GM18951 (cell line): ENCODE results near the gene GSK3B.

Experiments
- POLR2A ChIP-seq: IDR thresholded peaks from 4 replicates; pipeline ENCODE4 v1.6.1; 2011; ENCODE audit warnings: mild to moderate bottlenecking; ENCODE audit not compliant: insufficient read length, insufficient read depth; ENCODE audit errors: extremely low read depth
- in situ Hi-C: fragments of 300-500 bp; cut with MboI; formaldehyde crosslinking; loops from one replicate; pipeline ENCODE4 v1.12.0; 2022; ENCODE audit warnings: low sequenced_read_pairs, mixed read lengths, inconsistent platforms; ENCODE audit not compliant: unreplicated experiment

Gene GSK3B

DNA sequence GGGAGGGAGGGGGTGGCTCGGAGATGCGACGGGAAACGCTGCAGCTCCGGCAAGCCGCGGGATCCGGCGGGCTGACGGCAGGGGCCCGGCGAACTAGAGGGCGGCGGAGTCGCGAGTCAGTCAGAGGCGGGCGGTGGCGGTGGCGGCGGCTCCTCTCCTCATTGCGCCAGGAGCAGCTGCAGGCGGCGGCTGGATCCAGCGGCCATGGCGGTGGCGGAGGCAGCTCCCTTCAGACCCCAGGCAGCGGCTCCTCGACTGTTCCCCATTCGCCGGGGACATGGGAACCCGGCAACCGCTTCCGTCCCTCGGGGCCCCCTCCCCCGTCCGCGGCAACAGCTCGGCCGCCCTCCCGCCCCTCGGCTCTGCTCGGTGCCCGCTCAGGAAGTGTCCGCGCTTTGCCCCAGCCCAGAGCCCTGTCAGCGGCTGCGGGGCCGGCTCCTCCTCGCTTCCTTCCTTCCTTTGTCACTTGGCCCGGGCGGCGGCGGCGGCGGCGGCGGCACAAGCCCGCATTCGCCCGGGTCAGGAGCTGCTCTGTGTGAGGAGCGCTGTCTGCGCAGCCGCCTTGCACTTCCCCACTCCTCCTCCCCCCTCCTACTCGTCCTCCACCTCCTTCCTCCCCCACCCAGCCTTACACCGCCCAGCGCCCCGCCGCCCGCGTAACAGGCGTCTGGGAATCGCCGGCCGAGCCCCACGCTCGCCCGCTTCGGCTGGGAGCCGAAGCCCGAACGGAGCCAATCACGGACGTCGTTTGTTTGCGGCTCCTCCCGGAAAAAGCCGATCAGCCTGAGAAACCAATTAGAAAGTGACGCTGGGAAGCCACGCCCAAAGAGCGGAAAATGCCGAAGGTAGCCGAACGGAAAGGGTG lies at the start of gene GSK3B:
Gene GSK3B (minus strand): TSS at position 537 of the 865 bp plus-strand sequence. CDS start 1,013 bp downstream, outside the sequence.
- in situ Hi-C loops, result no loop called here

DNA sequence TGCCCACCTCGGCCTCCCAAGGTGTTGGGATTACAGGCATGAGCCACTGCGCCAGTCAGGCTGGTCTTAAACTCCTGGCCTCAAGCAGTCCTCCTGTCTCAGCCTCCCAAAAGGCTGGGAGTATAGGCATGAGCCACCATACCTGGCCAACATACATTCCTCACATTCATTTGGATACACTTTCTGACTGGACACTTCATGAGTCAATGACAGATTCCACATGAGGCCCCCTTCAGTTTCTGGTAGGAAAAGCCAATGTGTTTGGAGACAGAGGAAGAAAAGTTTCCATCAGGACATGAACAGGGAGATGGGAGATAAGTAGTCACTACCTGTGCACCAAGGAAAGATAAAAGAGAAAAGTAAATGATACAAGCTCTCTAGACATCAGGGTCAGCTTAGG lies 49.4 kb upstream of the GSK3B start:
- no peak for TF ChIP-seq POLR2A
- in situ Hi-C loops, result no loop called here

More for the DNA sequence above, at the start of gene GSK3B:
- peak; percentile 84 for TF ChIP-seq POLR2A

DNA sequence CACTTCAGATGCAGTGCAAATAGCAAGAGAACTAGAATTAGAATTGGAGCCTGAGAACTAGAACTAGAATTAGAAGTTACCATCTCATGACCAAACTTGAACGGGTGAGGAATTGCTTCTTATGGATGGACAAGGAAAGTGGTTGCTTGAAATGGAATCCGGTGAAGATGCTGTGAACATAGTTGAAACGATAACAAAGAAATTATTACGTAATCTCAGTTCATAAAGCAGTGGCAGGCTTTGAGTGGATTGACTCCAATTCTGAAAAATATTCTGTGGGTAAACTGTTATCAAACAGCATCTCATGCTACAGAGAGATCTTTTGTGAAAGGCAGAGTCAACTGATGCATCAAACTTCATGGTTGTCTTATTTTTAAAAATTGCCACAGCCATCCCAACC lies 48.0 kb upstream of the GSK3B start:
- in situ Hi-C loops, result no loop called here
- TF ChIP-seq POLR2A, result no peak

DNA sequence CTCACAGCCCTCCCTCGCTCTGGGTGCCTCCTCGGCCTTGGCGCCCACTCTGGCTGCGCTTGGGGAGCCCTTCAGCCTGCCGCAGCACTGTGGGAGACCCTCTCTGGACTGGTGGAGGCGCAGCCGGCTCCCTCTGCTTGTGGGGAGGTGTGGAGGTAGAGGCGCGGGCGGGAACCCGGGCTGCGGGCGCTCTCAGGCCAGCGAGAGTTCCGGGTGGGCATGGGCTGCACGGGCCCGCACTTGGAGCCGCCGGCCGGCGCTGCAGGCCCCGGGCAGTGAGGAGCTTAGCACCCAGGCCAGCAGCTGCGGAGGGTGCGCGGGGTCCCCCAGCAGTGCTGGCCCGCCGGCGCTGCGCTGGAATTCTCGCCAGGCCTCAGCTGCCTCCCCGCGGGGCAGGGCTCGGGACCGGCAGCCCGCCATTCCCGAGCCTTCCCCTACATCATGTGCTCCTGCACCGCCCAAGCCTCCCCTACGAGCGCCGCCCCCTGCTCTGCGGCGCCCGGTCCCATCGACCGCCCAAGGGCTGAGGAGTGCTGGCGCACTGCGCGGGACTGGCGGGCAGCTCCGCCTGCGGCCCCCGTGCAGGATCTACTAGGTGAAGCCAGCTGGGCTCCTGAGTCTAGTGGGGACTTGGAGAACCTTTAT lies 46.0 kb upstream of the GSK3B start:
- in situ Hi-C loops, result no loop called here
- no peak for TF ChIP-seq POLR2A

DNA sequence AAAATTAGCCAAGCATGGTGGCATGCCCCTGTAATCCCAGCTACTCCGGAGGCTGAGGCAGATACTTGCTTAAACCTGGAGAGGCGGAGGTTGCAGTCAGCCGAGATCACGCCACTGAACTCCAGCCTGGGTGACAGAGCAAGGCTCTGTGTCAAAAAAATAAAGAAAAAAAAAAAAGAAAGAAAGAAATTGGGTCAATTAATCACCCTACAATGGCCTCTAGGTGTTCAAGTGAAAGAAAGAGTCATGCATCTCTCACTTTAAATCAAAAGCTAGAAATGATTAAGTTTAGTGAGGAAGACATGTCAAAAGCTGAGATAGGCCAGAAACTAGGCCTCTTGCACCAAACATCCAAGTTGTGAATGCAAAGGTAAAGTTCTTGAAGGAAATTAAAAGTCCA lies 44.9 kb upstream of the GSK3B start:
- in situ Hi-C loops, result no loop called here
- no peak for TF ChIP-seq POLR2A

DNA sequence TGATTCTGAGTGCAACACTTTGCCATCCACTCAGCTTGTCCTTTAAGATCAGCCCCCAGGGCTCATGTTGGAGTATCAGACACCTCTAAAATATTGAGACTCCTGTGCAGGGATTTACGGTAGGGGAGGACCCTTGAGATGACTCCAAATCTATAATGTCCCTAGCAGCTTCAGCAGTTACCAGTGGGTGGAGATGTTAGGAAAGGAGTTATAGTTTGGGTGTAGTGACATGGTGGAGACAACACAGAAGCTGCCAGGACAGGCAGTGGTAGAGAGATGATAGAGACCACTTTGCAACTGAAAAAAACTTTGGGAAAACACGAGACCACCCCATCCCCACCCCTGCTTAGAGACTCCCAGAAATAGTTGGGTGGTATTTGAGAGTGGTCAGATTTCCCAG lies 43.3 kb upstream of the GSK3B start:
- in situ Hi-C loops, result no loop called here
- TF ChIP-seq POLR2A, result no peak

DNA sequence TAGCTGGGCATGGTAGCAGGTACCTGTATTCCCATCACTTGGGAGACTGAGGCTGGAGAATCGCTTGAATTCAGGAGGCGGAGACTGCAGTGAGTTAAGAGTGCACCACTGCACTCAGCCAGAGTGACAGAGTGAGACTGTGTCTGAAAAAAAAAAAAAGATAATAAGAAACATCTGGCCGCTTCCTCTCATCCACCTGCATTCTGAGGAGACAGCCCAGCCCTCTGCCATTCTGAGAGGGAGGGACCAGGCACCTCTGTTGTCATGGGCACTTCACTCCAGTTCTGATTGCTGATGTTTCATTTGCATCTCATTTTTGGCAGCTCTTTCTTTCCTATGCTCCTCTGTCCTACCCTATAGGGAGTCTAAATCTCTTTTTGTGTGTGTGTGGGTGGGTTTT lies 36.4 kb upstream of the GSK3B start:
- in situ Hi-C loops, result no loop called here
- no peak for TF ChIP-seq POLR2A

DNA sequence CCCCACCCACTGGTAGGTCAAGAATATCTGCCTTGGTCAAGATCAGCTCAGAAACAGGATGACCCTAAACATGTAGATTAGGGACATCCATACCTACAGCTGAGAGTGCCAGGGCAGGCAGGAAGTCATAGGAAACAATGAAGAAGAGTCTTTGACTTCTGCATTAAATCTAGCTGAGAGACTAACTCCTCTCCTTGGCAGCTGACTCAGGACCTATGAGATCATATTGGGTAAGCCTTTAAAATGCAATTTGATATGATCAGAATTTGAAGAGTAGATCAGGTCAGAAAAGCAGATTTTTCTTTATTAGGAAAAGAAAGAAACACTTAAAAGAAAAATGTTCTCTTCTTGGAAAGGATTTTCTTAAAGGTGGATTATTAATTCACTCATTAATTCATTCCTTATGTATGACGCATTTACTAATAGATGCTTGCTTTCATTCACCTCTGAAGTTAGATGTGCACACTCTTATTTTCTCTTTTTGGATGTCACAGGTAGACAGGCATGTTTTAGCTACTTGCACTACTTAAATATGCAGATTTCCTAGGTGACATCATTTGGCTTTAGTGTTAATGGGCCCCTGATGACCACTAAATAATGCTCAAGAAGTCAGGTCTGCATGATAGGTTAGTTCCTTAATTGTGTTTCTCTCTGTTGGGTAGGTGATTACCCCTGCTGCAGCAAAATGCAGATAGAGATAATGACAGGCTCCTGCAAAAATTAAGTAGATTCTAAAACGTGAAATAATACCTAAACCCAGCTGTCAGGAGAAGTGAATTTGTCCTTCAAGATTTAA lies 35.7 kb upstream of the GSK3B start:
- in situ Hi-C loops, result no loop called here
- no peak for TF ChIP-seq POLR2A

DNA sequence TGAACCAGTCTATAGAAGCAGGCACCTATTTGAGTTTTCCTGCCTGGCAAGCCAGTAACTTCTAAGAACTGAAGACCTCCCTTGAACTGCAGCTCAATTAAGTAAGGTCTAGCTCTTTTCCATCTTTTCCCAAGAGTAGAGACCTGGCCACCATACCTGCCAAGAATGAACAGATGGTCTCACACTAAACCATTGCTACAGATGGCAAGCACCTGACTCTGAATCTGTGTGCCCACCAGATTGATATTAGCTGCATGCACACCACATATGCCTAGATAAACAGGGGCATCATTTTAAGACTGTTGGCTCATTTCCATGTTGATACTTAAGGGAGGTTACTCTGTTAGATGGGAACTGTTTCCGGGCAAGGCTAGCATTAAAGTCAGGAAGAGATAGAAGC lies 34.8 kb upstream of the GSK3B start:
- no peak for TF ChIP-seq POLR2A
- in situ Hi-C loops, result no loop called here

DNA sequence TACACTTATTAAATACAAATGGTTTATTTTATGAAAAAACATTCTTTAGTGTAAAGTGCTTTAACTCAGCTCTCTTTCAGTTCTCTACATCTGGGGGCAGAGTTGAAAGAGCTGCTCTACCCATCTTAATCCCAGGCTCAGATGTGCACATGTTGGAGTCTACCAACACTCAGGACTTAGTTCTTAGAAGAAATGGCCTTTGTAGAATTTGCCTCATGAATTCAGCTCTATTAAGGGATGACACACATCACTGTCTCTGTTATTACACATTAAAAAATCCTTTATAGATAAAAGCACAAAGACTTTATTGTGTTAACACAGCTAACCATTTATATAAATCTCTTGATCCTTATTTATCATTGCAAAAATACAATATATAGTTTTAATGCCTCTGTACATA lies 31.7 kb upstream of the GSK3B start:
- TF ChIP-seq POLR2A, result no peak
- in situ Hi-C loops, result no loop called here

DNA sequence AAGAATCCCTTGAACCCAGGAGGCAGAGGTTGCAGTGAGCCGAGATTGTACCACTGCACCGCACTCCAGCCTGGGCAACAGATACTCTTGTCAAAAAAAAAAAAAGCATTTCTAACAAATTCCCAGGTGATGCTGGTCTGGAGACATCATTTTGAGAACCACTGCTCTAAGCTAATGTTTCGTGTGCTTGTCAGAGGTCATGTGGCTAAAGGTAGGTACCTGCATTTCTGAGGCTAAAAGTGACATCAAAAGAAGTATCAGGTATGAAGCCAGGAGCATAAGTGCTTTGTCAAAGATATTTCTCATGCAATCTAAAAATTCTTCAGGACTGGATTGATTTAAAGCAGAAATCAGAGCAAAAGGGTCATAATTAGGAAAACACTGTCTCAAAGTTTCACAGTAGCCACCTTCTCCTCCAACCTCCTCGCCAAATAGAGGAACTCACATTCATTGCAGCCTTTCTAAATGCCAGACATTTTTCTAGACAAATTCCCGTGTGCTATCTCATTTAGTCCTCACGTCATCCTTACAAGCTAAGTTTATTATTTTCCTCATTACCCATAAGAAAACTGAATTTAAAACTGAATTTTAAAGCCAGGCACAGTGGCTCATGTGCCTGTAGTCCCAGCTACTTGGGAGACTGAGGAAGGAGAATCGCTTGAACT lies 25.7 kb upstream of the GSK3B start:
- in situ Hi-C loops, result no loop called here
- no peak for TF ChIP-seq POLR2A

DNA sequence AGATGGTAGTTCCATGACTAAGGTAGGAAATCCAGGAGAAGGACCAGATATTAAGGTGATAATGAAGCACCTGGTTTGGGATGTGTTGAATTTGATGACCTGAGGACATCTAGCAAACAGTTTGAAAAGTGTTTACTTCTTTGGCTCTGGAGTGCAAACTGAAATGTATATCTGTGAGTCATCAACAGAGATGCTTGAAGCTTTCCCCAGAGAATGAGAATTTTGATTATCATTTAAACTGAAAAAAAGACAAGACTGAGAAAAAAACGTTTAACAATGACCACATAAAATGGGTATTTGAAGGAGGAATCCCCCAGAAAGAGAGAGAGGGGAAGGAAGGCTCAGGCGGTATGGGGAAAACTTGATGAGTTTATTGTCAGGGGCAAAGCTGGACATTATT lies 20.7 kb upstream of the GSK3B start:
- no peak for TF ChIP-seq POLR2A
- in situ Hi-C loops, result no loop called here

DNA sequence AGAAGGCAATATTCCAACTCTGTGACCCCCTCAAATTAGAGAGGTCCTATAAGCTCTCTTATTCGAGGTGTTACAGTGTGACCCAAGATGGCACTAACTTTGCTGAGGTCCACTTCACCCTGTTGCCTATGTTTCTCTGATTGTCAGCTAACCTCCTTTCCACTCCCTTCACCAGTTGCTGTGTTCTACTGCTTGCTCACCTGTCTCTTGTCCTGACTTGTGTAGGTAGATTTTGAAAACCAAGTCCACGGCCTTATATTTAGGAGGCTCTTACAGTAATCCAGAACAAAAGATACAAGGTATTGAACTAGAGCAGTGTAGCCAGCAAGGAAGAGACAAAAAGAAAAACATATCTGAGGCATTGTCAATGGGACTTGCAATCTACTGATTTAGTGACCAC lies 20.1 kb upstream of the GSK3B start:
- no peak for TF ChIP-seq POLR2A
- in situ Hi-C loops, result no loop called here
